HG03039 (cell line): Measurements from ENCODE around the gene MRPS2.
"Not testable (repeated sequence)": the region's sequence is repeated elsewhere in the genome, so short reads cannot be mapped to it uniquely, and the experiment has no call there.

ENCODE experiments used
- ATAC-seq: cut with Tn5 transposase; IDR thresholded peaks from one replicate; pipeline ENCODE4 v1.9.1; 2021; ENCODE audit warnings: mild to moderate bottlenecking, moderate library complexity; ENCODE audit not compliant: unreplicated experiment

MRPS2 gene

GRCh38 chr9:135526730-135527571 is 26.5 kb downstream of the MRPS2 start:
- ATAC-seq = no peak

- ATAC-seq = not testable (repeated sequence)
These were observed 28.5 kb downstream of the MRPS2 start for GRCh38 chr9:135528842-135529435.

- no peak for ATAC-seq
These were observed 29.7 kb downstream of the MRPS2 start for GRCh38 chr9:135530146-135530545.

- no peak for ATAC-seq
These were observed 30.6 kb downstream of the MRPS2 start for GRCh38 chr9:135531096-135531495.

- ATAC-seq = no peak
These were observed 32.6 kb downstream of the MRPS2 start for GRCh38 chr9:135533113-135533512.

GRCh38 chr9:135533674-135534073 is 33.2 kb downstream of the MRPS2 start:
- ATAC-seq = no peak

GRCh38 chr9:135534192-135534711 is 33.8 kb downstream of the MRPS2 start:
- ATAC-seq = not testable (repeated sequence)

GRCh38 chr9:135534826-135535225 is 34.3 kb downstream of the MRPS2 start:
- not testable (repeated sequence) for ATAC-seq

- ATAC-seq = not testable (repeated sequence)
These were observed 35.1 kb downstream of the MRPS2 start for GRCh38 chr9:135535631-135536030.

GRCh38 chr9:135536216-135536615 is 35.7 kb downstream of the MRPS2 start:
- ATAC-seq = no peak

- not testable (repeated sequence) for ATAC-seq
These were observed 42.9 kb downstream of the MRPS2 start for GRCh38 chr9:135543262-135543894.

GRCh38 chr9:135544981-135545635 is 44.6 kb downstream of the MRPS2 start:
- ATAC-seq = no peak

GRCh38 chr9:135545646-135546176 is 45.2 kb downstream of the MRPS2 start, which contains the start of gene OBP2A:
TSS of gene OBP2A (plus strand) at chr9:135546126. CDS start at chr9:135546181, 55 bp downstream.
- not testable (repeated sequence) for ATAC-seq

GRCh38 chr9:135546792-135547617 is 46.5 kb downstream of the MRPS2 start:
- not testable (repeated sequence) for ATAC-seq

- ATAC-seq = no peak
These were observed 47.6 kb downstream of the MRPS2 start for GRCh38 chr9:135547756-135548736.

GRCh38 chr9:135549478-135550343 is 49.2 kb downstream of the MRPS2 start:
- ATAC-seq = not testable (repeated sequence)

- ATAC-seq = no peak
These were observed 49.9 kb downstream of the MRPS2 start for GRCh38 chr9:135550344-135550918.
